Karpas-422 (cell line): Measurements from ENCODE around the gene ABHD8. TPM values are rescaled to one million over a fixed set of nuclear protein-coding genes. Genes with fewer than 3 reads are reported as not detected.
A peak's percentile ranks its signal among the peaks of the same experiment; 100 is the strongest.

Experiments
- DNase-seq: peaks from one replicate; pipeline ENCODE4 v3.0.0-alpha.2; 2015
- H2AFZ ChIP-seq: fragments of 200-600 bp; sonication (generic); 2 replicates; pipeline ENCODE4 v1.6.1; 2014; ENCODE audit warnings: antibody characterized with exemption, low read length, mixed read lengths
- H3K27ac ChIP-seq: fragments of 200-600 bp; sonication (generic); 2 replicates; pipeline ENCODE4 v1.5.1; 2014; ENCODE audit warnings: mild to moderate bottlenecking, low read length, moderate library complexity
- H3K27me3 ChIP-seq: fragments of 200-600 bp; sonication (generic); 2 replicates; pipeline ENCODE4 v1.6.1; 2014; ENCODE audit warnings: low read length, mixed read lengths
- H3K36me3 ChIP-seq: fragments of 200-600 bp; sonication (generic); 2 replicates; pipeline ENCODE4 v1.6.1; 2014; ENCODE audit warnings: low read length, mixed read lengths; ENCODE audit not compliant: insufficient read depth
- H3K4me1 ChIP-seq: fragments of 200-600 bp; sonication (generic); 2 replicates; pipeline ENCODE4 v1.6.1; 2014; ENCODE audit warnings: mild to moderate bottlenecking, low read length, mixed read lengths
- H3K4me2 ChIP-seq: fragments of 200-600 bp; sonication (generic); 2 replicates; pipeline ENCODE4 v1.6.1; 2014; ENCODE audit warnings: low read length, low read depth, mild to moderate bottlenecking; ENCODE audit not compliant: poor library complexity, severe bottlenecking
- H3K4me3 ChIP-seq: fragments of 200-600 bp; sonication (generic); 2 replicates; pipeline ENCODE4 v1.5.1; 2014; ENCODE audit warnings: mild to moderate bottlenecking, antibody characterized with exemption, low read length, mixed read lengths
- H3K79me2 ChIP-seq: fragments of 200-600 bp; sonication (generic); 2 replicates; pipeline ENCODE4 v1.6.1; 2014; ENCODE audit warnings: mild to moderate bottlenecking, low read length, mixed read lengths
- H3K9ac ChIP-seq: fragments of 200-600 bp; sonication (generic); 2 replicates; pipeline ENCODE4 v1.6.0; 2014; ENCODE audit warnings: low read length
- H3K9me2 ChIP-seq: fragments of 200-600 bp; sonication (generic), shearing (Covaris generic); replicated peaks from 2 replicates; pipeline ENCODE4 v1.6.0; 2014; ENCODE audit warnings: mild to moderate bottlenecking, low read length, moderate library complexity; ENCODE audit not compliant: insufficient read depth
- H3K9me3 ChIP-seq: fragments of 300-700, 200-600 bp; sonication (generic); 2 replicates; pipeline ENCODE4 v1.6.1; 2014; ENCODE audit warnings: low read length, mixed read lengths
- H4K20me1 ChIP-seq: fragments of 200-600 bp; sonication (generic); 2 replicates; pipeline ENCODE4 v1.6.1; 2014; ENCODE audit warnings: mild to moderate bottlenecking, antibody characterized with exemption, low read length, low read depth; ENCODE audit not compliant: insufficient read depth
- total RNA-seq: library from RNA; depleted of rRNA; stranded (reverse); fragments of >200 nt; shearing (Covaris generic); gene quantifications from 2 replicates; pipeline ENCODE4 v1.2.3, GENCODE V29; 2014; ENCODE audit warnings: low replicate concordance

The ABHD8 gene
- total RNA-seq, 1 experiment from 2014 or later: 0.37 TPM

DNA sequence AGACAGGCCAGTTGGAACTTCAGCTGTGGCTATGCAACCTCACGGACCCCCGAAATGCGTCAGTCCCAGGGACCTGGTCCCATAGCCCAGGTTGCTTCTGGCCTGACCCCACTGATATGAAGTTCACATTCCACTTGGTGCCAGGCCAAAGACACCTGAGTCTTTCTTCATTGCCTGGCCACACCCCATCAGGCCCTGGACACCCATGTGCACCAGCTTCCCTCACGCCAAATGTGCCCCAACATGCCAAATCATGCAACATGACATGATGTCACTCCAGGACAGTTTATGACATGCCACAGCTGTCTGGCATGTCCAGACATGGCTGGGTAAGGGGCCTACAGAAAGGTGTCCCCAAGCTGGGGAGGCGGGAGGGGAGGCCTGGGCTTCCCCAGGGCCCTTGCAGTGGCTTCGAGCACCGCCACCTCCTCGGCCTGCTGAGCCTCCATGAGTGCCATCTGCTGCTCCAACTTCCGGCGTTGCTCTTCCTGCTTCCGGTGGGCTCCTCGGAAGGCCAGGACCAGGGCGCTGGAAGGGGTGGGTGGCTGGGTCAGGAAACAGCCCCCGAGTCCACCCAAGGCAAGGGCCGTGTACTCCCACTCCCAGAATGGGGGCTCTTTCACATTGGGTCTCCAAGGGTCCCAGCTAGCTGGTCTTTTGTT, 53.2 kb downstream of the ABHD8 start:
- Histone ChIP-seq H3K36me3 (no peaks in the 10 kb centered on the region), H2AFZ (no peak overlapping the region), H4K20me1 (no peaks in the 10 kb centered on the region), H3K27ac (no peak overlapping the region), H3K9ac (no peak overlapping the region), H3K4me1 (peaks cover 16% of the 10 kb centered on the region), H3K79me2 (no peaks in the 10 kb centered on the region; the same call in 1 of the 2 replicates), H3K27me3 (no peaks in the 10 kb centered on the region), H3K4me2 (no peak overlapping the region), H3K4me3 (no peak overlapping the region), H3K9me3 (no peaks in the 10 kb centered on the region), H3K9me2 (no peaks in the 10 kb centered on the region)
- no peak for DNase-seq

GRCh38 chr19:17248011-17248776, 55.0 kb downstream of the ABHD8 start:
- H3K4me2 ChIP-seq: no peak overlapping the region
- no peaks in the 10 kb centered on the region for H3K9me2 ChIP-seq
- peaks cover 32% of the 10 kb centered on the region for H3K4me1 ChIP-seq
- H3K36me3 ChIP-seq: no peaks in the 10 kb centered on the region
- H3K9me3 ChIP-seq: no peaks in the 10 kb centered on the region
- H3K27me3 ChIP-seq: no peaks in the 10 kb centered on the region
- peaks cover 7% of the 10 kb centered on the region; the same call in 1 of the 2 replicates for H4K20me1 ChIP-seq
- no peak overlapping the region for H3K4me3 ChIP-seq
- H2AFZ ChIP-seq: no peak overlapping the region
- H3K79me2 ChIP-seq: peaks cover 17% of the 10 kb centered on the region
- no peak overlapping the region for H3K27ac ChIP-seq
- H3K9ac ChIP-seq: no peak overlapping the region
- DNase-seq: no peak

DNA sequence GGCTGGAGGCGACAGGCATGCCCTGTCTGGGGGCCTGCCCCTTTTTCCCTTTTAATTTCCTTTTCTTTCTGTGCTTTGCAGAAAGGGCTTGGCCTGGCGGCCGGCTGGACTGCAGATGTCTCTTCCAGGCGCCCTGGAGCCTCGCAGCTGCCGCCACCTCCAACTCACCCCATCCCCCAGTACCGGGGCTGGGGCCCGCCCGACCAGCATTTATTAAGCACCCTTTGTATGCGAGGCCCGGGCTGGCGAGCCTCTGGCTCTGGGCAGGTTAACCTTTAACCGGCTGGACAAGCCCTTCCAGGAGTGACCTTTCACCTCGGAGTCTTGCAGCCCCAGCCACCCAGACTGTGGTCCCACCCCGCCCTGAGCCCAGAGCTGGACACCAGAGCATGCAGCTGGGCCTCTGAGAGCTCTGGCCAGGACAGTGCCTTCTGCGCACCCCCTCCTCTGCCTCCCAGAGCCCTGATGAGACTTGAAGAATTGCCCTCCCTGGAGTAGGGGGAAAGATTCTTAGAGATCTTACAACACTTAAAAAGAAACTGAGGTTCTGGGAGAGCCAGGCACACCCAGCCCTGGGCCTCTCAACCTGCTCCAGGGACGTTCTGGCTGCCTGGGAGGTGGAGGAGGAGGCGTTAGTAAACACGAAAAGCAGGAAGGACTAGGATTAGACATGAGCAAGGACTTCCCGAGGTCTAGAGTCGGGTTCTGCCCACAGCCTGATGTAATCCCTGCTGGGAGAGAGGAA, 56.4 kb downstream of the ABHD8 start:
- peaks cover 39% of the 10 kb centered on the region for H3K4me1 ChIP-seq
- H3K9ac ChIP-seq: peak overlapping the region; percentile 82
- no peaks in the 10 kb centered on the region for H3K9me3 ChIP-seq
- H4K20me1 ChIP-seq: peaks cover 16% of the 10 kb centered on the region
- no peaks in the 10 kb centered on the region for H3K27me3 ChIP-seq
- H3K9me2 ChIP-seq: no peaks in the 10 kb centered on the region
- no peak overlapping the region; the same call in 1 of the 2 replicates for H3K27ac ChIP-seq
- peaks cover 24% of the 10 kb centered on the region for H3K79me2 ChIP-seq
- no peaks in the 10 kb centered on the region for H3K36me3 ChIP-seq
- peak overlapping the region; percentile 75 for H3K4me3 ChIP-seq
- H3K4me2 ChIP-seq: peak overlapping the region; percentile 98
- peak overlapping the region; percentile 96 for H2AFZ ChIP-seq
- DNase-seq: no peak

DNA sequence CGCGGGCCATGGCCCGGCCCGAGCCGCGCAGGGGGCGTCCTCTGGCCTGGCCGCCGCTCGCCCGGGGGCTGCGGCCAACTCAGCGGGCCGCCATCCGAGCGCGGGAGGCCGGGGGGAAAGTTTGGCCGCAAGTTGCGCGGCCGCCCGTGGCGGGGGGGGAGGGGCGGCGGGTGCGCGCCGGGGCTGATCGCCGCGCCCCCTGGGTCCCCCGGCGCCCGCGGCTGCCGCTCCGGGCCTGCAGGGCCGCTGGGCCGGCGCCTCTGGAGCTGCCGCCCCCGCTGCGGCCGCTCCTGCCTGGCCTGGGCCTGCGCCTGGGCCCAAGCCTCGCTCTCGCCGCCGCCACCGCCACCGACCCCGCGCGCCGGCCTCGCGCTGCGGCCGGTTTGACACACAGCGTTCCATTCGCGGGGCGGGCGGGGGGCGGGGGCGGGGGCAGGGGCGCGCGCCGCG, 57.7 kb downstream of the ABHD8 start, which contains the start of gene NR2F6:
TSS of gene NR2F6 (minus strand) at position 385 of the 450 bp plus-strand sequence. CDS start 699 bp downstream, outside the sequence.
- no peak for DNase-seq
- peaks cover 24% of the 10 kb centered on the region for H3K79me2 ChIP-seq
- H3K36me3 ChIP-seq: no peaks in the 10 kb centered on the region
- peak within 1 kb of the TSS; percentile 96 for H2AFZ ChIP-seq
- peaks cover 43% of the 10 kb centered on the region for H3K4me1 ChIP-seq
- H3K4me3 ChIP-seq: peak within 1 kb of the TSS; percentile 75
- H3K9me3 ChIP-seq: no peaks in the 10 kb centered on the region
- H4K20me1 ChIP-seq: peaks cover 16% of the 10 kb centered on the region
- peak within 1 kb of the TSS; percentile 82 for H3K9ac ChIP-seq
- H3K4me2 ChIP-seq: peak within 1 kb of the TSS; percentile 98
- no peaks in the 10 kb centered on the region for H3K9me2 ChIP-seq
- H3K27ac ChIP-seq: peak within 1 kb of the TSS; percentile 57; the same call in 1 of the 2 replicates
- no peaks in the 10 kb centered on the region for H3K27me3 ChIP-seq

- Histone ChIP-seq H3K9me2 (no peaks in the 10 kb centered on the region), H3K27me3 (no peaks in the 10 kb centered on the region), H3K4me2 (peak overlapping the region; percentile 73), H3K4me3 (peak overlapping the region; percentile 58), H3K9ac (peak overlapping the region; percentile 77), H3K36me3 (no peaks in the 10 kb centered on the region), H2AFZ (no peak overlapping the region), H4K20me1 (peaks cover 16% of the 10 kb centered on the region), H3K9me3 (no peaks in the 10 kb centered on the region), H3K27ac (no peak overlapping the region), H3K4me1 (peaks cover 43% of the 10 kb centered on the region), H3K79me2 (peaks cover 24% of the 10 kb centered on the region)
- DNase-seq: peak; percentile 63
Measured at GRCh38 chr19:17244618-17245534, 58.3 kb downstream of the ABHD8 start.

GRCh38 chr19:17243830-17244617, 59.2 kb downstream of the ABHD8 start:
- Histone ChIP-seq H3K9me2 (no peaks in the 10 kb centered on the region), H4K20me1 (peaks cover 16% of the 10 kb centered on the region), H3K27me3 (no peaks in the 10 kb centered on the region), H3K27ac (no peak overlapping the region), H2AFZ (no peak overlapping the region), H3K4me1 (peaks cover 43% of the 10 kb centered on the region), H3K4me2 (peak overlapping the region; percentile 73), H3K9me3 (no peaks in the 10 kb centered on the region), H3K36me3 (no peaks in the 10 kb centered on the region), H3K79me2 (peaks cover 24% of the 10 kb centered on the region), H3K9ac (peak overlapping the region; percentile 77), H3K4me3 (peak overlapping the region; percentile 58)
- no peak for DNase-seq
